Heart right ventricle (tissue), 16 donors: ENCODE data around the gene SEC23IP. TPM values are rescaled to one million over a fixed set of nuclear protein-coding genes. Genes with fewer than 3 reads are reported as not detected.

Source experiments
- ATAC-seq, 8 donors: fragments of 200-7000 bp; cut with Tn5 transposase; one replicate each; pipeline ENCODE4 v1.9.1; 2020; ENCODE audit warnings: mild to moderate bottlenecking in 8 of 8, moderate library complexity in 8 of 8, moderate number of reproducible peaks in 1 of 8
- DNase-seq, 2 donors: peaks; one replicate each; pipeline ENCODE4 v3.0.0-alpha.2; 2020
- H3K27ac ChIP-seq, 10 donors: fragments of 200-600 bp; sonication (generic) in 2 of 10; one replicate each; pipeline versions ENCODE4 v1.5.0 to v1.8.0; 2020 to 2022; ENCODE audit warnings: mild to moderate bottlenecking in 3 of 10
- H3K27me3 ChIP-seq, 7 donors: fragments of 200-600 bp; one replicate each; pipeline ENCODE4 v1.8.0; 2021 to 2022; ENCODE audit warnings: mild to moderate bottlenecking in 2 of 7
- H3K36me3 ChIP-seq, 9 donors: fragments of 200-600 bp; sonication (generic) in 1 of 9; one replicate each; pipeline versions ENCODE4 v1.5.0 to v1.8.0; 2020 to 2022; ENCODE audit warnings: mild to moderate bottlenecking in 2 of 9
- H3K4me1 ChIP-seq, 9 donors: fragments of 200-600 bp; sonication (generic) in 1 of 9; one replicate each; pipeline versions ENCODE4 v1.5.0 to v1.8.0; 2020 to 2022; ENCODE audit warnings: mild to moderate bottlenecking in 4 of 9
- H3K4me3 ChIP-seq, 10 donors: fragments of 200-600 bp; sonication (generic) in 2 of 10; one replicate each; pipeline versions ENCODE4 v1.5.0 to v1.8.0; 2020 to 2022; ENCODE audit warnings: mild to moderate bottlenecking in 7 of 10, moderate library complexity in 2 of 10
- H3K9me3 ChIP-seq, 11 donors: fragments of 200-600 bp in 10 of 11; sonication (generic) in 2 of 11; one replicate each; pipeline versions ENCODE4 v1.5.0 to v1.8.0; 2013 to 2022; ENCODE audit warnings: mild to moderate bottlenecking in 2 of 11, control low read depth in 1 of 11, moderate library complexity in 1 of 11
- WGBS, 2 donors: extraction: QIAGEN DNeasy Blood & Tissue Kit; methylation state at CpG; one replicate each; pipeline ENCODE4 v1.1.7; 2013; ENCODE audit warnings: inconsistent platforms in 1 of 2; 5-methylcytosine and 5-hydroxymethylcytosine counted together
- intact Hi-C, 10 donors: fragments of 100-400 bp; cut with DNase I; formaldehyde crosslinking; loops; one replicate each; pipeline versions ENCODE4 v1.11.1 to v1.14.2; 2022
- polyA plus RNA-seq, 2 donors: library from polyadenylated mRNA; stranded (reverse); fragments of 200-250 nt; gene quantifications; one replicate each; pipeline ENCODE4 v1.2.3, GENCODE V29; 2013
- total RNA-seq, 10 donors: library from RNA; stranded (reverse); fragmentation: NEBNext Ultra II Directional in 3 of 10; extraction: Animal tissue kit (Norgen Biotek cat#: 25700) in 3 of 10; gene quantifications; one replicate each; pipeline versions ENCODE4 v1.2.1 to v1.2.4, GENCODE V29; 2021 to 2023
- TF ChIP-seq, protein P1 (sequence below), 9 donors: fragments of 200-600 bp; sonication (generic) in 2 of 9; IDR thresholded peaks; one replicate each; pipeline versions ENCODE4 v1.5.0 to v1.8.0; 2021 to 2022; ENCODE audit warnings: antibody characterized with exemption in 9 of 9, mild to moderate bottlenecking in 5 of 9, moderate library complexity in 1 of 9
- donor health status: Arrhythmogenic right ventricular cardiomyopathy.
- donor health status: ischemic (EF 13 %, LVEDD 7.1; RV severe dilation, severe dysfunction).
- donor health status: healthy with polysubstance abuse.
- donor health status: DM: no; HTN: yes; CAD: no.
- donor health status: DM: no; HTN: no; CAD: no.
- donor health status: ischemic (EF 25% LVEDD 6.9; RV normal size, moderate dysfunction).
- donor health status: ischemic (EF 25% LVEDD 5.7; RV mildly dilated, moderate dysfunction).
- donor health status: healthy.
- donor health status: DM: yes; HTN: yes; CAD: no.
- donor health status: Ischemic cardiomyopathy.
- donor health status: ischemic (EF 35%, LVEDD 5.7; RV mildly dilated, moderate dysfunction).
- donor health status: nonischemic (EF 11% LVEDD 7.7; RV severe dilation, severe dysfunction).
- donor health status: DM: yes; HTN: yes; CAD: no.
- donor health status: PGD.
- donor health status: ischemic (EF 29% LVEDD 5.4; RV normal size, mild dysfunction).
- donor health status: nonischemic (EF 23%, LVEDD 6.1; RV moderate dilation, normal function).

SEC23IP gene
- total and polyA plus RNA-seq, 12 donors = 5.9 to 43.9 (median 30.6) TPM

DNA sequence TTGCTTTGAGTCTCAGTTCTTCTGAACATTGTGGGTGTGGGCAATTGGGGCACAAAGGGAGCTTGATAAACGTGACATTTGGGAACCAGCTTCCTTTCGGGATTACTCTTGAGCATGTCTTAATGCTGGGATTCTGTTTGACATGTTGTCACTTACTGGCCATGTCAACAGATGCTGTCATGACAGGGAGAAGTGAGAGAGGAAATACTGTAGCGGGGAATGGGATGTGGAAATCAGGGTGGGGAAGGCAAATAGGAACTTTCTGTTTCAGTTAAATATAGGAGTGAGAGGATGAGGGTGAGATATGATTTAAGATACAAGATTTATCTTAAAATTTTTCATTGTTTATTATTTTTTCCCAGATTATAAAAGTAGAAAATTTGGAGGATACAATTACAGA is 83.9 kb downstream of the SEC23IP start:
- 37 to 39% methylated on average over 3 of the region's 3 CpGs for WGBS, 2 donors
- Histone ChIP-seq H3K36me3 (no peaks in the 10 kb centered on the region), H3K4me1 (no peaks in the 10 kb centered on the region), H3K27ac (no peak overlapping the region), H3K4me3 (no peak overlapping the region), H3K9me3 (no peaks in the 10 kb centered on the region), H3K27me3 (peaks cover 0 to 19% (median 9%) of the 10 kb centered on the region in 7 donors)
- TF ChIP-seq, protein P1, sequence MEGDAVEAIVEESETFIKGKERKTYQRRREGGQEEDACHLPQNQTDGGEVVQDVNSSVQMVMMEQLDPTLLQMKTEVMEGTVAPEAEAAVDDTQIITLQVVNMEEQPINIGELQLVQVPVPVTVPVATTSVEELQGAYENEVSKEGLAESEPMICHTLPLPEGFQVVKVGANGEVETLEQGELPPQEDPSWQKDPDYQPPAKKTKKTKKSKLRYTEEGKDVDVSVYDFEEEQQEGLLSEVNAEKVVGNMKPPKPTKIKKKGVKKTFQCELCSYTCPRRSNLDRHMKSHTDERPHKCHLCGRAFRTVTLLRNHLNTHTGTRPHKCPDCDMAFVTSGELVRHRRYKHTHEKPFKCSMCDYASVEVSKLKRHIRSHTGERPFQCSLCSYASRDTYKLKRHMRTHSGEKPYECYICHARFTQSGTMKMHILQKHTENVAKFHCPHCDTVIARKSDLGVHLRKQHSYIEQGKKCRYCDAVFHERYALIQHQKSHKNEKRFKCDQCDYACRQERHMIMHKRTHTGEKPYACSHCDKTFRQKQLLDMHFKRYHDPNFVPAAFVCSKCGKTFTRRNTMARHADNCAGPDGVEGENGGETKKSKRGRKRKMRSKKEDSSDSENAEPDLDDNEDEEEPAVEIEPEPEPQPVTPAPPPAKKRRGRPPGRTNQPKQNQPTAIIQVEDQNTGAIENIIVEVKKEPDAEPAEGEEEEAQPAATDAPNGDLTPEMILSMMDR (IDR thresholded peaks at IDR 0.05) = no peak
- intact Hi-C loops = no loop called here
- DNase-seq (no peak), ATAC-seq (no peak)

DNA sequence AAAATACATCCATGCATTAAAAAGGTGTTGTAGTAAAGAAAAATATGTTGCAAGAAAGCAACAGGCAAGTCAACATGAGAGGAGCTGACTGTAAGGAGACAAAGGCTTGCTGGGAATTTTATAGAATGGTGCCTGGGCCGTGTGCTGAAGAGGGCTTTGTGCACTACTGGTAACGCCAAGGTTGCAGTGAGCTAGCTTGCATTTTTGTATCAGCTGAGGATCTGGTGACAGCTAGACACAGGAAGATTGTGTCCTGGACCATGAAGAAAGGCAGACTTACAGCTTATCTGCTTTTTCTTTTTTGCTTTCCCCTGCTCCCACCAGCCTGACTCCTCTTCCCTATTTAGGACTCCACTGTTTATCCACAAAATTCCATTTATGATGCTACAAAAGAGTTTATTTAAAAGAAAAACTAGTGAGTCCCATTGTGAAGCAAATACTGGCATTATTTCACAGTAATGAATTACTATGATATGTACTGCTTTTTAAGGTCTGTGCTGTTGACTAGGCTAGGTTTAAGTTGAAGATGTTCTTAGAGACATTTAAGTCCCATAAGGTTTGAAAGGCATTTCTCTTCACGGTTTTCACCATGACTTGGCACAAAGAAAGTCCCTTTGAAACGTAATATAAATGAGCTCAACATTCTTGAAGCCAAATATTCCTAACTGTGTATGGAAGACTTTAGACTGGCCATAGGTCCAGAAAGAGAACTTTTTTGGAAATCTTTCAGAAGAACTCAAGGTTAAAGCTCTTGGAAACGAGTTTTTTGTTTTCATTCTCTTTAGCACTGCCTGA is 88.6 kb downstream of the SEC23IP start:
- TF ChIP-seq, protein P1 (IDR thresholded peaks at IDR 0.05) = no peak
- no peak overlapping the region for H3K27ac ChIP-seq
- H3K4me1 ChIP-seq = no peaks in the 10 kb centered on the region
- WGBS, 2 donors = 35% methylated on average over 5 of the region's 5 CpGs
- no peak overlapping the region for H3K4me3 ChIP-seq
- ATAC-seq (no peak), DNase-seq (no peak)
- intact Hi-C loops = no loop called here
- H3K9me3 ChIP-seq = peaks cover 0 to 9% (median 0%) of the 10 kb centered on the region in 11 donors
- peaks cover 0 to 19% (median 9%) of the 10 kb centered on the region in 7 donors for H3K27me3 ChIP-seq
- no peaks in the 10 kb centered on the region for H3K36me3 ChIP-seq

DNA sequence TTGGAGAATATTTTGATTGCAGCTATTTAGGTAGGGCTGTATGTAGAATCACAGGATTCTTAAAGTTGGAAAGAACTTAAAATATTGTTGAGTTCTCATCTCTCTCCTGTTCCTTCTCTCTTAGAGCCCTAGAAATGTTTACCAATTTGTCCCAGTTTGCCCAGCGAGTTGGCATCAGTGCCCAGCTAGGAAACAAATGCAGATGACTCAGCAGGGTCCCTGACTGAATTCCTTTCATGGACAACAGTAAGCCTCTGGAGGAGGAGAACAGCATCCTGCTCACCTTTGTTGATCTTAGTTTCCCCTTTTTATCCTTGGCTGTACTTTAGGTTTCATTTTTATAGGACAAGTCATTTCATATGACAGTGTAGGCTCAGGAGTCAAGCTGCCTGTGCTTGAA is 89.3 kb downstream of the SEC23IP start:
- WGBS, 2 donors = 36 to 38% methylated on average over 1 of the region's 1 CpG
- no peak for ATAC-seq
- TF ChIP-seq, protein P1 (IDR thresholded peaks at IDR 0.05) = no peak
- Histone ChIP-seq H3K4me3 (no peak overlapping the region), H3K27me3 (peaks cover 0 to 19% (median 9%) of the 10 kb centered on the region in 7 donors), H3K9me3 (peaks cover 0 to 9% (median 0%) of the 10 kb centered on the region in 11 donors), H3K36me3 (no peaks in the 10 kb centered on the region), H3K27ac (no peak overlapping the region), H3K4me1 (no peaks in the 10 kb centered on the region)
- no peak for DNase-seq
- intact Hi-C loops = no loop called here

DNA sequence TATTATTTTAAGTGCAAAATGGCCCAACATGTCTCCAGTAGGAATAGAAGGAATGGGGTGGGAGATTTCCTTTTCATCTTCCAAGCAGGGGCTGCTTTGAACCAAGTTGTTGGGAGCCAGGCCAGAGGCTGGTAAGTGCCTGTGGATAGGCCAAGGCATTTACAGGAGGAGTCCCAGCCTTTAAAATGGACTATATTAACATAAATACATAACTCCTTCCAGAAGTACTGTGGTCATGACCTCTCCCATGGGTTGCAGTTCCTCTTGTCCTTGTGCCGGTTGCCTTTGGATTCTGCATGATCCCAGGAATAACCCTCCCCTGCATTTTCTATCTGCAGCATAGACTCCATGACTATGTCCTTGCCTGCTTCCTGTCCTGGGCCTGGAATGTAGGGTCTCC is 95.8 kb downstream of the SEC23IP start:
- intact Hi-C loops = no loop called here
- Histone ChIP-seq H3K27me3 (peaks cover 0 to 4% (median 0%) of the 10 kb centered on the region in 7 donors), H3K9me3 (peaks cover 0 to 9% (median 0%) of the 10 kb centered on the region in 11 donors), H3K4me3 (no peak overlapping the region), H3K36me3 (no peaks in the 10 kb centered on the region), H3K27ac (no peak overlapping the region), H3K4me1 (no peaks in the 10 kb centered on the region)
- WGBS, 2 donors = 80 to 81% methylated on average over 1 of the region's 1 CpG
- TF ChIP-seq, protein P1 (IDR thresholded peaks at IDR 0.05) = no peak
- ATAC-seq = no peak
- DNase-seq = no peak
